Myocyte (in vitro differentiated cells): Measurements from ENCODE around the gene SMC1B. TPM values are rescaled to one million over a fixed set of nuclear protein-coding genes. Genes with fewer than 3 reads are reported as not detected.
"Not testable (repeated sequence)": the region's sequence is repeated elsewhere in the genome, so short reads cannot be mapped to it uniquely, and the experiment has no call there.

ENCODE experiments used
- DNase-seq: peaks from one replicate; pipeline ENCODE4 v3.0.0-alpha.2; 2012; ENCODE audit warnings: low read depth
- total RNA-seq: library from RNA; depleted of rRNA; stranded (reverse); fragments of >200 nt; gene quantifications from 2 replicates; pipeline ENCODE4 v1.2.3, GENCODE V29; 2014

Gene SMC1B
- total RNA-seq, 1 donor from 2014 or later, result not detected

DNA sequence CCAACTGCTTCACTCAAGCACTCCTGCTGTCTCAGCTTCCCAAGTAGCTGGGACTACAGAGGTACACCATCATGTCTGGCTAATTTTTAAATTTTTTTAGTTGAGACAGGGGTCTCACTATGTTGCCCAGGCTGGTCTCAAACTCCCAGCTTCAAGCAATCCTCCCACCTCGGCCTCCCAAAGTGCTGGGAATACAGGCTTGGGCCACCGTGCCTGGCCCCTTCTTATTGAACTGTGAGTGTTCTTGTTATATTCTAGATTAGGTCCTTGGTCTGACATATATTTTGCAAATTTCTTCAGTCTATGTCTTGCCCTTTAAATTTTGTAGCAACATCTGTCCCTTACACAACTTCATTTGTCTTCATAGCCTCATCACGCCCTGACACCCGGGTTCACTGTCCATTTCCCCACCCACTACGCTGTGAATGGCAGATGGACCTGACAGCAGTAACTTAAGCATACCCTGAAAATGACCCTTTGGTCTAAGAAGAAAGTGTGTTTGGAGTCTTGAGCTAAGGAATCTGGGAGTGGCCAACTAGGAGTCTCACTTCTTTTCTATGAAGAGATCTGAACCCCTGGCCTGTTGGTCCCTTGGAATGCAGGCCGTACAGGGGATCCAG, 107.8 kb downstream of the SMC1B start:
- DNase-seq, result no peak

- DNase-seq, result no peak
Observed at GRCh38 chr22:45304971-45305370, 108.4 kb downstream of the SMC1B start.

DNA sequence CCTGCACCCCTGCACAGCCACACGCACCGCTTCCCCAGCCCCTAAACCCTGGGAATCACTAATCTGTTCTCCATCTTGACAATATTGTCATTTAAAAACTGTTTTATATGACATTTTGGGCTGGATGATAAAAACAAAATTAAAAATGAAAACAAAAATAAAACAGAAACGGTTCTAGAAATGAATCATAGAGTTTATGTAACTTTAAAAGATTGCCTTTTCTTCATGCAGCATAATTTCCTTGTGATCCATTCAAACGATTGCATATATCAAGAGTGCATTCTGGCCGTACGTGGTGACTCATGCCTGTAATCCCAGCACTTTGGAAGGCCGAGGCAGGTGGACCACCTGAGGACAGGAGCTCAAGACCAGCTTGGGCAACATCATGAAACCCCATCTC, 110.2 kb downstream of the SMC1B start:
- no peak for DNase-seq

- no peak for DNase-seq
Observed at GRCh38 chr22:45302751-45303150, 110.6 kb downstream of the SMC1B start.

- no peak for DNase-seq
Observed at GRCh38 chr22:45298934-45299505, 114.4 kb downstream of the SMC1B start.

- no peak for DNase-seq
Observed at GRCh38 chr22:45296628-45297297, 116.6 kb downstream of the SMC1B start.

- no peak for DNase-seq
Observed at GRCh38 chr22:45295492-45295891, 117.9 kb downstream of the SMC1B start.

GRCh38 chr22:45295004-45295403, 118.4 kb downstream of the SMC1B start:
- DNase-seq, result not testable (repeated sequence)

Other genes starting within 250 kb of the SMC1B start
- 17.9 and 20.9 TPM in 2 replicates for gene NUP50, start 249.7 kb downstream of the SMC1B start, total RNA-seq
- 32.1 and 49.2 TPM in 2 replicates for gene KIAA0930, start 172.7 kb downstream of the SMC1B start, total RNA-seq
- gene UPK3A, start 128.7 kb downstream of the SMC1B start, total RNA-seq, result not detected in 2 replicates
- gene FAM118A, start 103.7 kb downstream of the SMC1B start, total RNA-seq, result 12.3 and 12.7 TPM in 2 replicates
- gene RIBC2, start 94 bp upstream of the SMC1B start, total RNA-seq, result not detected in 2 replicates
- gene FBLN1, start 89.3 kb upstream of the SMC1B start, total RNA-seq, result 12.2 and 12.6 TPM in 2 replicates